Common myeloid progenitor, CD34-positive (primary cell): Measurements from ENCODE around the gene FNDC1.
A peak's percentile ranks its signal among the peaks of the same experiment; 100 is the strongest.

Source experiments
- CTCF ChIA-PET: fragments of 350-600 bp; sonication (Branson Sonifier 250); formaldehyde crosslinking; loops from one replicate; lab custom pipeline; 2021; ENCODE audit warnings: antibody characterized with exemption; lab: Charles Lee
- POLR2A ChIA-PET: fragments of 350-600 bp; sonication (Branson Sonifier 250); formaldehyde crosslinking; loops from one replicate; lab custom pipeline; 2021; ENCODE audit warnings: antibody characterized with exemption; lab: Charles Lee
- DNase-seq, 3 donors: peaks; one replicate each; pipeline versions ENCODE4 v3.0.0 to v3.0.0-alpha.2; 2013
- H3K27ac ChIP-seq, 2 experiments: 1 replicate in 1 of 2; 2 replicates in 1 of 2; pipeline ENCODE4 v1.7.0; 2013; ENCODE audit warnings: inconsistent platforms in 2 of 2, low read length in 2 of 2, mild to moderate bottlenecking in 2 of 2, low read depth in 1 of 2, moderate library complexity in 1 of 2; ENCODE audit not compliant: severe bottlenecking in 2 of 2, insufficient read depth in 1 of 2, poor library complexity in 1 of 2
- H3K27me3 ChIP-seq, 5 experiments: replicated peaks in 2 of 5; 1 replicate in 3 of 5; 2 replicates in 2 of 5; pipeline versions ENCODE4 v1.6.1 to v1.7.0; 2013; ENCODE audit warnings: low read length in 4 of 5, mild to moderate bottlenecking in 2 of 5, moderate library complexity in 2 of 5, inconsistent platforms in 1 of 5; ENCODE audit not compliant: insufficient read depth in 5 of 5, control insufficient read depth in 4 of 5
- H3K36me3 ChIP-seq, 4 experiments: 1 replicate in 2 of 4; 2 replicates in 2 of 4; pipeline versions ENCODE4 v1.6.1 to v1.7.0; 2013; ENCODE audit warnings: low read length in 3 of 4, control low read depth in 1 of 4, mild to moderate bottlenecking in 1 of 4; ENCODE audit not compliant: control insufficient read depth in 4 of 4, insufficient read depth in 4 of 4
- H3K4me1 ChIP-seq, 4 experiments: 1 replicate in 3 of 4; 2 replicates in 1 of 4; pipeline versions ENCODE4 v1.6.1 to v1.7.1; 2013; ENCODE audit warnings: low read length in 3 of 4, mild to moderate bottlenecking in 3 of 4, control low read depth in 1 of 4, inconsistent platforms in 1 of 4, moderate library complexity in 1 of 4; ENCODE audit not compliant: control insufficient read depth in 4 of 4, insufficient read depth in 4 of 4; ENCODE audit errors: control extremely low read depth in 1 of 4
- H3K4me3 ChIP-seq, 7 experiments: 1 replicate in 4 of 7; 2 replicates in 3 of 7; pipeline versions ENCODE4 v1.5.1 to v1.7.0; 2013; ENCODE audit warnings: mild to moderate bottlenecking in 7 of 7, low read length in 6 of 7, moderate library complexity in 6 of 7, inconsistent platforms in 2 of 7, low read depth in 2 of 7, control low read depth in 1 of 7; ENCODE audit not compliant: insufficient read depth in 4 of 7, control insufficient read depth in 1 of 7; ENCODE audit errors: extremely low read depth in 1 of 7
- H3K9me3 ChIP-seq, 5 experiments: 1 replicate in 4 of 5; 2 replicates in 1 of 5; pipeline versions ENCODE4 v1.6.1 to v1.7.1; 2013; ENCODE audit warnings: low read length in 4 of 5, mild to moderate bottlenecking in 2 of 5, inconsistent platforms in 1 of 5, low read depth in 1 of 5, moderate library complexity in 1 of 5; ENCODE audit not compliant: control insufficient read depth in 4 of 5, insufficient read depth in 2 of 5; ENCODE audit errors: control extremely low read depth in 1 of 5
- WGBS: methylation state at CpG from one replicate; pipeline ENCODE4 v1.1.5; 2013; ENCODE audit not compliant: insufficient coverage; 5-methylcytosine and 5-hydroxymethylcytosine counted together

FNDC1 gene

DNA sequence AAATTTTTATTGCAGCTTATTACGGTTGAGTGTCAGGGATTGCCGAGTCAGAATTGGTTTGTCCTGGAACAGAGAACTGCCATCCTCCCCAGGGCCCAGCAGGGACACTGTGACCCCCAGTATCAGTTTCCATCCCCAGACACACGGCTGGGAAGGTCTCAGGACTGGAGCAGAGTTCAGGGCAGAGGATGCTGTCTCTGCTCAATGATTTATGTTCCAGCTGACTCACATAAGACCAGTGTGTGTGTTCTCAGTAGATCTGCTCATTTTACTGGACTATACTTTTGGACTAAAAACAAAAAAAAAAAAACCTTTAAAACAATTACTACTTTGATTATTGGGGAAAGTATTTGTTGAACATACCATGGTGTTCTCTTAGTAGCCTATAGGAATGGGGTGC, 44.2 kb downstream of the FNDC1 start:
- 100% methylated on average over 2 of the region's 3 CpGs for WGBS
- CTCF ChIA-PET: no interaction called here
- H3K4me1 ChIP-seq: no peaks in the 10 kb centered on the region
- peaks cover 0 to 12% (median 3%) of the 10 kb centered on the region in 5 experiments for H3K27me3 ChIP-seq
- no peak overlapping the region for H3K4me3 ChIP-seq
- DNase-seq: no peak
- no peak overlapping the region for H3K27ac ChIP-seq
- POLR2A ChIA-PET: interaction anchor here (0.6 kb wide), 1 partner anchor 30 kb away, joined by 4 read pairs; no protein-coding TSS in a partner anchor
- no peaks in the 10 kb centered on the region for H3K9me3 ChIP-seq
- no peaks in the 10 kb centered on the region for H3K36me3 ChIP-seq

DNA sequence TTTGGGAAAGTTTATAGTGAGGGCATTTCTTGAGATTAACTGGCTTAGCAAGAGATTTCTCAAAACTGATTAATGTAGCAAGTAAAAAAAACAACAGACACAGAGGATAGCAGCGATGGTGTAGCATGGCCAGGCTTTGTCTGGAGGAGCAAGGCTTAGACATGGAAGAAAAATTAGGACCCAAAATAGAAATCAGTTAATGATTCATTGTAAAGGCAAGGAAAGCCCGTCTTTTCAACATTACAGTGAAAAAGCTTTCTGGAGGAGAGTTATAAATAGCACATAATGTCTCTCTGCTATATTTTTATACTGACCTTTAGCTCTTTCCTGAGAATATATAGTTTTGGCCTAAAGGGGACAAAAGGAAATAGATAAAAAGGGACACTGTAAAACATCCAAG, 45.1 kb downstream of the FNDC1 start:
- Histone ChIP-seq H3K9me3 (no peaks in the 10 kb centered on the region), H3K4me1 (no peaks in the 10 kb centered on the region), H3K36me3 (no peaks in the 10 kb centered on the region), H3K27ac (no peak overlapping the region), H3K27me3 (peaks cover 0 to 20% (median 6%) of the 10 kb centered on the region in 5 experiments), H3K4me3 (no peak overlapping the region)
- CTCF ChIA-PET: interaction anchor here (1.1 kb wide), 1 partner anchor 441 kb away, joined by 4 read pairs; no protein-coding TSS in a partner anchor
- WGBS: 100% methylated on average over 1 of the region's 2 CpGs
- POLR2A ChIA-PET: interaction anchor here (0.6 kb wide), 1 partner anchor 31 kb away, joined by 4 read pairs; no protein-coding TSS in a partner anchor
- DNase-seq: no peak

DNA sequence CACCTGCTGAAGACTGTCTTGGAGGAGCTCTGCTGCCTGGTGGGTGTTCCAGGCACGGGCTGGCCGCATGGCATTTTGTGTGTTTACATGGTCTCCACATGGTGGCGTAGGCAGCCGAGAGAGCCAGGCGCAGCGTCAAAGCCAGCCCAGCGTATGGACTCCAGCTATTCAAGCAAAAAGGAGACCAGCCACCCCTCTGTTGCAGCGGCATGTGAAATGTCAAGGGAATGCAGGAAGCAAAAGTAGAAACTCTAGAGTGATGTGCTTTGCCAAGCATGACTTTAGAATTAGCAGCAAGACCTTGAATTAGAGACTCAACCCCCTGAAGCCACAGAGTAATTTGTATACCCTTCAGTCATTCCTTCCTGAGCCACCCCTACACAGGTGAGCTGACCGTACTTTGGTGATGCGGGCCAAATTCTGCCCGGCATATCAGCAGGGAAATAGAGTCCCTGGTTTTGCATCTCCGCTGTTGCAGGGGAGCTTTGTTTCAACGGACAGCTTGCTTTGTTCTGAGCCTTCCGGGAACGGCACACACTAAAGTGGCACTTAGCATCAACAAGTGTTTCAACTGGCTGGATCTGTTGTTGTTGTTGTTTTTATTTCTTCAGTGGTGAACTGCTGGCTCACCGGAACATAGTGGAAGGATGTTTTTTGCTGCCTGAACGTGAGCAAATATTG, 48.5 kb downstream of the FNDC1 start:
- no peak overlapping the region for H3K27ac ChIP-seq
- ChIA-PET POLR2A (no interaction called here), CTCF (interaction anchor here (0.8 to 1.5 kb wide), 8 partner anchors 14 to 437 kb away, joined by 3 to 7 read pairs (median 4); no protein-coding TSS in a partner anchor)
- DNase-seq: peak; percentile 24 to 59 (median 54)
- H3K4me3 ChIP-seq: no peak overlapping the region
- peaks cover 2 to 42% (median 10%) of the 10 kb centered on the region in 5 experiments for H3K27me3 ChIP-seq
- H3K9me3 ChIP-seq: no peaks in the 10 kb centered on the region
- H3K4me1 ChIP-seq: no peaks in the 10 kb centered on the region
- no peaks in the 10 kb centered on the region for H3K36me3 ChIP-seq
- WGBS: 48% methylated on average over 16 of the region's 17 CpGs

DNA sequence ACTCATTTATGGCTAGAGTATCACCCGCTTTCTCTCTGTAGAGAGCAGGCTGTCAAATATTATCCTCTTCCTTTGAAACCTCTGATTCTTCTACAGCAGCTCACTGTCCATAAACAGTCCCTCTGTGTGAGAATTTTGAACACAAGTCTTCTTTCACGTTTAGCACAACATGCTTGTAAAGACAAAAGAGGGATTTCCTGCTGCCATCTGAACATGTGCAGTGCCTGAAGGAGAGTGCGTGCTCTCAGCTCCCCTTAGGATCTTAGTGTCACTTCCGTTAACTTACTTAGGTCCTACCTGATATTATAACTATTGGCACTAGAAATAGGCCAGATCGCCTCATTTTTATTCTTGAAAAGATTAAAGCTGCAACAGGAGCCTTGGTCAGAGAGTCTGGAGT, 50.9 kb downstream of the FNDC1 start:
- CTCF ChIA-PET: interaction anchor here (0.7 to 1.6 kb wide), 2 partner anchors 46 to 435 kb away, joined by 3 to 4 read pairs; no protein-coding TSS in a partner anchor
- H3K27me3 ChIP-seq: peaks cover 4 to 42% (median 12%) of the 10 kb centered on the region in 5 experiments
- 70% methylated on average over 5 of the region's 5 CpGs for WGBS

DNA sequence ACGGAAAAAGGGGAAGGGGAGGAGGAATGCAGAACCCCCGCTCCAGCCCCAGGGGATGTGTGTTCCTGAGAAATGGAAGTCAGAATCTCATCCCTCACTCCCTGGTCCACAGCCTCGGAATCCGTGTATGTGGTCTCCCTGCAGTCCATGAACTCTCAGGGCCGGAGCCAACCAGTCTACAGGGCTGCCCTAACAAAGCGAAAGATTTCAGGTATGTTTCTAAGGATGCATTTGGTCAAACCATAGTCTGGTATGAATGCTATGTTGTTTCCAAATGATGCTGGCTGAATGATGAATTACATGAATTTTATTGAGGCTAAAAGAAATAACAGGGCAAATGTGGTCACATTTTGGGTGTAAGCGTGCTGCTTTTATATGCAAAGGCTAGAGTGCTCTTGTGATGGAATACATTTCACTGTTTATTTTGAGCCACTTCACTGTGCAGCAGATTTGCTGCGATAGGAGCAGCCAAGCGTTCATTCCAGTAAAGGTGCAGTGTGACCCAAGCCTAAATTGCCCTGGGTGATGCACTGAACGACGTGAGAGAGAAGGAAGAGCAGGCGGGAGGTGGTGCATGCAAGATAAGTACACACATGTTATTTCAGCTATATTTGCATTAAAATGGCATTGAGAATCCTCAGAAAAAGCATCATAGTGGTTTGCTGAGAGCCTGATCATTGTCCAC, 52.4 kb downstream of the FNDC1 start:
- Histone ChIP-seq H3K27me3 (peaks cover 4 to 52% (median 12%) of the 10 kb centered on the region in 5 experiments), H3K36me3 (no peaks in the 10 kb centered on the region), H3K27ac (no peak overlapping the region), H3K4me3 (no peak overlapping the region), H3K4me1 (no peaks in the 10 kb centered on the region), H3K9me3 (no peaks in the 10 kb centered on the region)
- ChIA-PET POLR2A (no interaction called here), CTCF (no interaction called here)
- 93% methylated on average over 6 of the region's 12 CpGs for WGBS
- no peak for DNase-seq

More for the DNA sequence above, 50.9 kb downstream of the FNDC1 start:
- POLR2A ChIA-PET: no interaction called here
- H3K36me3 ChIP-seq: no peaks in the 10 kb centered on the region
- no peak overlapping the region for H3K4me3 ChIP-seq
- no peak overlapping the region for H3K27ac ChIP-seq
- H3K4me1 ChIP-seq: no peaks in the 10 kb centered on the region
- H3K9me3 ChIP-seq: no peaks in the 10 kb centered on the region
- no peak for DNase-seq

DNA sequence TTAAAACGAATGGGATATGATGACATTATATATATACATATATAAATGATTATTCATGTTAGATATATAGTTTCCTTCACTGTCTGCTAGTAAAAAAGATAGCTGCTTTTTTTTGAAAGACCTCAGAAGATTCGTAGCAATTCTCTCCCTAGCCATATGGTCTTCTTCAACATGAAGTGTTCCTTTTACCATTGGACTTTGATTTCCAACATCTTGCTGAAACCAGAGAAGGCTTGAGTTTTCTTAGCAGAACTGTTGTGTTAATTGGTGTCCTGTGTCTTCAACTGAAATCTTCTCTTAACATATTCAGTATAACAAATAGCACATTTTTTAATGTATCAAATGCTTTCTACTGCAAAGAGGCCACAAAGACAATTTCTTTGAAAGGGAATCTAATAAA, 55.3 kb downstream of the FNDC1 start:
- no peak overlapping the region for H3K27ac ChIP-seq
- CTCF ChIA-PET: no interaction called here
- WGBS: no CpG with 5 or more reads among the region's 2 CpGs
- POLR2A ChIA-PET: no interaction called here
- H3K4me1 ChIP-seq: no peaks in the 10 kb centered on the region
- no peak for DNase-seq
- H3K4me3 ChIP-seq: no peak overlapping the region
- H3K27me3 ChIP-seq: peaks cover 4 to 38% (median 8%) of the 10 kb centered on the region in 5 experiments
- H3K36me3 ChIP-seq: no peaks in the 10 kb centered on the region
- H3K9me3 ChIP-seq: no peaks in the 10 kb centered on the region

DNA sequence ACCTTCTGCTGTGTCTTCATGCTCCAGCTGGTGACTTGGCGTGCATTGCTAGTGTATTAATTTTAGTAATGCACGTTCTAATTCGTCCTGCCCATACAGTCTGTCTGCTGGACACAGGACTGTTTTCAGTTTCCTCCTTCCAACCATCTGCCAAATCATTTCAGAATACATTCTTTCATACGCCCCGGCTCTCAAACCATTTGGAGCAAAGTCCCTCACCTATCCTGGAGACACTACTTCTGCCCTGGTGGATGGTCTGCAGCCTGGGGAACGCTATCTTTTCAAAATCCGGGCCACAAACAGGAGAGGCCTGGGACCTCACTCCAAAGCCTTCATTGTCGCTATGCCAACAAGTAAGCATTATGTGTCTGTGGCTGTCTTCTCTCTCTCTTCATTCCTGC, 60.5 kb downstream of the FNDC1 start:
- Histone ChIP-seq H3K27ac (no peak overlapping the region), H3K4me3 (no peak overlapping the region), H3K36me3 (no peaks in the 10 kb centered on the region), H3K27me3 (peaks cover 9 to 58% (median 11%) of the 10 kb centered on the region in 5 experiments), H3K9me3 (no peaks in the 10 kb centered on the region), H3K4me1 (peaks cover 0 to 9% (median 3%) of the 10 kb centered on the region in 4 experiments)
- ChIA-PET POLR2A (no interaction called here), CTCF (no interaction called here)
- WGBS: 96% methylated on average over 7 of the region's 8 CpGs
- no peak for DNase-seq
